IPS-15b (cell line): Measurements from ENCODE around the gene TNIK.

Source experiments
- H3K27me3 ChIP-seq: one replicate; pipeline ENCODE4 v1.6.1; 2013; ENCODE audit warnings: low read length; ENCODE audit not compliant: control insufficient read depth, insufficient read depth
- H3K36me3 ChIP-seq: one replicate; pipeline ENCODE4 v1.6.1; 2013; ENCODE audit warnings: low read length; ENCODE audit not compliant: control insufficient read depth, insufficient read depth
- H3K4me1 ChIP-seq: one replicate; pipeline ENCODE4 v1.6.1; 2013; ENCODE audit warnings: mild to moderate bottlenecking, low read length; ENCODE audit not compliant: control insufficient read depth, insufficient read depth
- H3K4me3 ChIP-seq: one replicate; pipeline ENCODE4 v1.5.1; 2013; ENCODE audit warnings: low read depth, low read length
- H3K9ac ChIP-seq: one replicate; pipeline ENCODE4 v1.6.1; 2013; ENCODE audit warnings: low read depth, mild to moderate bottlenecking, low read length
- H3K9me3 ChIP-seq: one replicate; pipeline ENCODE4 v1.6.1; 2013; ENCODE audit warnings: mild to moderate bottlenecking, low read length; ENCODE audit not compliant: control insufficient read depth, insufficient read depth

Gene TNIK

DNA sequence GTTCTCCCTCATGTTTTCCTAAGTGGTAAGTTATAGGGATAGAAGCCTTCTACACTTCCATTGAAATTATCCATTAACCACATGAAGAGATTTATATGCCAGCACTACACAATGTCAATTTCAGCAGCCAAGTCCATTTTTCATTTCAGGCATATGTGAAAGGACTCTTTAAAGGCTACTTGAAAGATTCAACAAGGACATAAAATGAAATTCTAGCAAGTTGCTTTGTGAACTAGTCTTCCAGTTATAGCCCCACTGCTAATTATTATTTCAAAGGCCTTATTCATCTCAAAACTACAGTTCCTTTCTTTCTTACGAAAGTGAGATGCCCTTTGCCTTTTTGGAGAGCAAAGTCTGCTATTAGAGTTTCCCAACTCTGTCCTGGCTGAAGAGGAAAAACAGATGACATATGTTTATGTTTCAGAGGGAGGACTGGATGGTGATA is 367.7 kb downstream of the TNIK start:
- Histone ChIP-seq H3K9ac (no peak overlapping the region), H3K27me3 (no peaks in the 10 kb centered on the region), H3K36me3 (no peaks in the 10 kb centered on the region), H3K9me3 (no peaks in the 10 kb centered on the region), H3K4me3 (no peak overlapping the region), H3K4me1 (no peaks in the 10 kb centered on the region)

DNA sequence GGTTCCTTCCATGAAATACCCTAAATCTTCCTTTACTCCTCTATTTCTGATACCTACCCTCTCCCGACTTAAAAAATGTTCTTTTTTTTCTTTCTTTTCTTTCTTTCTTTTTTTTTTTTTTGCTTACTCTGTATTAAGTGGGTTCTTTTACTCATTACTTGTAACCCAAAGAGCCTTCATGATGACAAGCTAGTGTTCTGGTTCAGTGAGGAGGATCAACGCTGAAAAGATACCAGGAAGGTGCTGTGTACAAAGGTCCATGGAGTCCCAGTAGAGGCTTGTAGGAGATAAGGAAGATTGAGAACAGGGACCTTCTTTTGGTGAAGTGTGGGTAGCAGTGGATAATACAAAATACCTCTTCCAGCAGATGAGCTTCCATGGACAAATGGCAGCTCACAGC is 369.9 kb downstream of the TNIK start:
- H3K9me3 ChIP-seq: no peaks in the 10 kb centered on the region
- H3K36me3 ChIP-seq: no peaks in the 10 kb centered on the region
- no peak overlapping the region for H3K9ac ChIP-seq
- no peaks in the 10 kb centered on the region for H3K27me3 ChIP-seq
- H3K4me1 ChIP-seq: no peaks in the 10 kb centered on the region
- no peak overlapping the region for H3K4me3 ChIP-seq

DNA sequence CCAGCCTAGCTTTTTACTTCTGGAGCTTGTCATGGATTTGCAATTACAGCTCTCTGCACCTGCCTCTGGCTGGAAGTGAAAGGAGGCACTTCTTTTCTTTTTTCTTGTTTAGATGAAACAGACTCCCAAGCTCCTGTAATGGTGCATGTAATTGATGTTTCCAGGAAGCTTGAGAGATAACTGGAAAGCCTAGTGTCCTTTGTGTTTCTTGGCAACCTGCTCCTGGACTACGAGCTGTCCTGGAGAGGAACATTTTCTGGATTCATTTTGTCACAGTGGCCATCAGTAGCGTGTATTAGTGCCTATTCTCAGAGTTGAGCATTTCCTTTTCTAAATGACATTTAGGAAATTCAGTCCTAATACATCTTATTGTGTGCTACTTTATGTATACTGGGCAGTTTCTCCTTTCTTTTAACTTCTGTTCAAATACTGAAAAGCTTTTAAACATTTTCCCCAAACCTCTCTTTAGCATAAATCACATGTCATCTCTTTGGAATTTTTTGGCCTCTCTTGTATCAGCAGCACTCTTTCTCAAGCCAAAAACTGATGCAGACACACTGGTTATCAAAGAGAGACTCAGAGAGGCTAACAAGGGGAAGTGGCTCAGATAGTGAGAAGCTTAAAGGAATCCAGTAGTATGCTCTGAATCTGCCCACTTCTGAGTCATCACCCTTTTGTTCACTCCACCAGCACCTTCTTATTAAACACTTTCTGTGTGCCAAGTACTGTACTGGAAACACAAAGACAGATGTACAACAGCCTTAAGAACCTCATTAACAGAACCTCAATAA is 371.0 kb downstream of the TNIK start:
- Histone ChIP-seq H3K4me1 (no peaks in the 10 kb centered on the region), H3K9ac (no peak overlapping the region), H3K27me3 (no peaks in the 10 kb centered on the region), H3K9me3 (no peaks in the 10 kb centered on the region), H3K4me3 (no peak overlapping the region), H3K36me3 (no peaks in the 10 kb centered on the region)

DNA sequence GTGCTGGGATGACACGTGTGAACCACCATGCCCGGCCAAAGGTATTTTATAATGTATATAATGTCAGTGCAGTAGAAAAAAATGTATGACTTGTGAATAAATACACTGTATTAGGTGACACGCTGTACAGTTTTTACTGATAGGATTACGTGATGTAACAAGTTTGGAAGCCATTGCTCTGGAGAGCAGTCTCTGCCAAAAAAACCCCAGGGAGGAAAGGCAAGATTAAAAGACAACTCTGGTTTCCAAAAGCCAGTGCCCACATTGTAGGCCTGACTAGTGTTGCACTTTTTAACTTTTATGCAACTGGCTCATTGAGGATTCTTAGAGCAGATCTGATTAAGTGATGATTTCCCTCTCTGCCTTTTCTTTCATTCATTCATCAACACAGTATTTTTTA is 371.7 kb downstream of the TNIK start:
- Histone ChIP-seq H3K4me1 (no peaks in the 10 kb centered on the region), H3K27me3 (no peaks in the 10 kb centered on the region), H3K9ac (no peak overlapping the region), H3K36me3 (no peaks in the 10 kb centered on the region), H3K9me3 (no peaks in the 10 kb centered on the region), H3K4me3 (no peak overlapping the region)

DNA sequence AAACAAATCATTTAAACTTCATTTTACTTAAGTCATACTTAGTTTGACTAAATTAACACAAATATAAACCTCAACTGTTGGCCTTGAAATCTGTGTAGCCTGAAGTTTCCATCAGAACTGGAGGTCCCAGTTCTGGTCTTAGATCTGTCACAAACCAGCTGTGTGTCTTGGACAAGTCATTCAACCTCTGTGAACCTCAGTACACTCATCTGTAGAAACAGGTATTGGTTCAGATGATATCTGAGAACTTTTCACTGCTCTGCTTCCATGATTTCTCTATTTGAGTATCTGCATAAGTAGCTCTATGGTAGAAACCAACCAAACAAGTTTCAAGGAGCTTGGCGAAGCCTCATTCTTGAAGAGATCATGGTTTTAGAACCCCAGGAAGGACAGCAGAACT is 373.3 kb downstream of the TNIK start:
- no peak overlapping the region for H3K9ac ChIP-seq
- no peaks in the 10 kb centered on the region for H3K27me3 ChIP-seq
- H3K36me3 ChIP-seq: no peaks in the 10 kb centered on the region
- H3K4me3 ChIP-seq: no peak overlapping the region
- H3K9me3 ChIP-seq: no peaks in the 10 kb centered on the region
- H3K4me1 ChIP-seq: no peaks in the 10 kb centered on the region

DNA sequence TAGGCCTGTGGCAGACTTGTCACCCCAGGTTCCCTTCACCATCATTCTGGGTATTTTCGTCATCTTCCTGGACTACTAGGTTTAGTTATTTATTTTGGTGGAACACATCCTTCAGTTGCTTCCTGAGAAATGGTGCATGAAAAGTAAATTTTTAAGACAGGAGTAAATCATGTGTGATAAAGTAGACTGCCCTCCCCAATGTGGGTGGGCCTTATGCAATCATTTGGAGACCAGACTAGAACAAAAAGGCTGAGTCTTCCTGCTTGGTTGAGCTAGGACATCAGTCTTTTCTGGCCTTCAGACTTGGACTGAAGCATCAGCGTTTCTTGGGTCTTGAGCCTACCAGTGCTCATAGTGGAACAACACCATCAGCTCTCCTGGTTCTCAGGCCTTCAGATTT is 382.9 kb downstream of the TNIK start:
- Histone ChIP-seq H3K4me1 (no peaks in the 10 kb centered on the region), H3K4me3 (no peak overlapping the region), H3K36me3 (no peaks in the 10 kb centered on the region), H3K9me3 (no peaks in the 10 kb centered on the region), H3K9ac (no peak overlapping the region), H3K27me3 (no peaks in the 10 kb centered on the region)

DNA sequence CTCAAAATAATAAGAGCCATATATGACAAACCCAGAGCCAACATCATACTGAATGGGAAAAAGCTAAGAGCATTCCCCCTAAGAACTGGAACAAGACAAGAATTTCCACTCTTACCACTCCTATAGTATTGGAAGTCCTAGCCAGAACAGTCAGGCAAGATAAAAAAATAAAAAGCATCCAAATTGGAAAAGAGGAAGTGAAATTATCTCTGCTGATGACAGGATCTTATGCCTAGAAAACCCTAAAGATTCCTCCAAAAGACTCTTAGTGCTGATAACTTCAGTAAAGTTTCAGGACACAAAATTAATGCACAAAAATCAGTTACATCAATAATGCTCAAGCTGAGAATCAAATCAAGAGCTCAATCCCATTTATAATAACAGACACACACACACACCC is 387.8 kb downstream of the TNIK start:
- Histone ChIP-seq H3K9ac (no peak overlapping the region), H3K9me3 (no peaks in the 10 kb centered on the region), H3K27me3 (no peaks in the 10 kb centered on the region), H3K4me1 (no peaks in the 10 kb centered on the region), H3K36me3 (no peaks in the 10 kb centered on the region), H3K4me3 (no peak overlapping the region)

DNA sequence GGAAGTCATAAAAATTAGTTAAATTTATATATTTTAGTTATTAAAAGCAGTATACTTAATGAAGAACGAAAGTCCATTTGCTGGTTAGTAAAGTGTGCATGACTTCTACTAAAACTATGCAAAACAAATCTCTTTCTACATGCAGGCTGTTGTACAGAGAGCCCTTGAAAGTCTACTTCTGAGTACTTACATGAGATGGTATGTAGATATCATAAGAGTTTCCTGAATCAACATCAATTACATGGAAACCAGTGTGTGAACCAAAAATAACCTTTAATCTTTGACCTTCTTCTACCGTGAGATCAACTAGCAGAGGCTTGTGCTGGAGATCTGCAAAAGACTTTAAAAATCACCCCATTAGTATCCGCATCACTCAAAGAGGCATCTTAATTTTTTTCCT is 391.5 kb downstream of the TNIK start:
- H3K27me3 ChIP-seq: no peaks in the 10 kb centered on the region
- no peaks in the 10 kb centered on the region for H3K36me3 ChIP-seq
- H3K4me1 ChIP-seq: no peaks in the 10 kb centered on the region
- no peaks in the 10 kb centered on the region for H3K9me3 ChIP-seq
- no peak overlapping the region for H3K9ac ChIP-seq
- H3K4me3 ChIP-seq: no peak overlapping the region

DNA sequence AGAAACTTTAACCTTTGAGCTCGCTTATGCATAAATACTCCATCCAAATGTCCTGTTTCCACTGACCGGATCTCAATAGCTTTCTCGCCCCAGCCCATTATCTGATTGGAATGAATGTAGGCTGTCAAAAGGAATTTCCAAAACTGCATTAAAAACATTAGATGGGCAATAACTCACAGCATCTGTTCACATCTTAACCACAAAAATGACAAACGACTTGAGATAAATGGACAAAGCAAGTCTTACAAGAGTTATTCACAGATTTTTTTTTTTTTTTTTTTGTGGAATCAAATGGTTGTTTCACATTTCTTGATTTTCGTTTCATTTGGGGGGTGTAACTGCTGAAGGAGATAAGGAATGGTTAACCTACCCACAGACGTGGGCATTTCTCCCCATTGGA is 394.0 kb downstream of the TNIK start:
- no peaks in the 10 kb centered on the region for H3K27me3 ChIP-seq
- no peaks in the 10 kb centered on the region for H3K9me3 ChIP-seq
- peaks cover 3% of the 10 kb centered on the region for H3K4me1 ChIP-seq
- H3K36me3 ChIP-seq: no peaks in the 10 kb centered on the region
- H3K9ac ChIP-seq: no peak overlapping the region
- H3K4me3 ChIP-seq: no peak overlapping the region

DNA sequence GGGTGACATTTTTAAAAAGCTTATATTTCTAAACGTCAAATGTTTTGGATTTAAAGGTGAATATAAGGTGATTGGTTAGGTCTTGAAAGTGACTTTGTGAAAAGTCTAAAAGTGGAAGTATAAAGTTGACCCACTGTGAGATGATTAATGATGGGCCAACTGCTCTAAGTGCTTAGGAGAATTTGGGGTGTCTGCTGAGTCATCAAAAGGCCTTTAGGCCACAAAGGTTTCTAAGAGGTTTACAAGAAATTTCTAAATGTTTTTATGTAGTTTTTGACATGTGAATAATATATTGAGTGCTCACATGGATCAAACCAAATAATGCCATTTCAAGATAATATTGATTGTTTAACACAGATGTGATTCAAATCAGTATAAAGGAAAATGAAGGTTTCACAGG is 394.5 kb downstream of the TNIK start:
- H3K9ac ChIP-seq: no peak overlapping the region
- no peaks in the 10 kb centered on the region for H3K27me3 ChIP-seq
- H3K4me1 ChIP-seq: peaks cover 3% of the 10 kb centered on the region
- H3K4me3 ChIP-seq: no peak overlapping the region
- no peaks in the 10 kb centered on the region for H3K36me3 ChIP-seq
- no peaks in the 10 kb centered on the region for H3K9me3 ChIP-seq

DNA sequence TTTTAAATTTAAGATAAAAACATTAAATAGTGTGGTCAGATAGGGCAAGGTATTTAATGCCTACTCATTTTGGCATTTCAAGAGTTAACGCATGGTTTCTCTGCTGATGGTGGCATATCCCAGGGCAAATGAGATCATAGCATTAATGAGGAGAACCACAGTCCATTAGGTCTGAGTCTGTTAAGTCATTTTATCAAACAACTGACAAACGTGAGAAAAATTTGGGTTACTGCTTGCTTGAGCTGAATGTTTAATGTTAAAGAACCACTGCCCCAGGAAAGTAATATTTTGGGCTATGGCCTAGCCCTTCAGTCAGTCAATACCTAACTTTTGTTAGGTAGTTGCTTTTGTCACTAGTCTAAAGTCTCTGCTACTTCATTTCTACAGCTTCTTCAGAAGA is 395.7 kb downstream of the TNIK start:
- Histone ChIP-seq H3K27me3 (no peaks in the 10 kb centered on the region), H3K9ac (no peak overlapping the region), H3K4me1 (peaks cover 3% of the 10 kb centered on the region), H3K36me3 (no peaks in the 10 kb centered on the region), H3K4me3 (no peak overlapping the region), H3K9me3 (no peaks in the 10 kb centered on the region)

DNA sequence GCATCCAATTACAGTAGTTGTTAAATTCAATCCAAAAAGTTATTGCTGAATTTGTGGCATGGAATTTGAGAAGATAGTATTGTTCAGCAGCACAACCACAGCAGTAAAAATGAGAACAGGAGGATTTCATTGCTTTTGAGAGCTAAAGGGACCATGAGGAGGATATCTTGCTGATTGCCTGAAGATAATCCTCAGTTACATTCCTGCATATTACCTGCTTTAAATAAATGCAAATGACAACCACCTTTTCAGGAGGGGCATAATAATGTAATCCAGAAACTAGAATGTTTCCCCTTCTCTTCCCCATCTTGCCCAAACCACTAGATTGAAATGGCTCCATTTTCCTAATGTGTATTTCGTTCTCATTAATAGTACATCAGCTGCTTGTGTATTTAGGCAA is 398.5 kb downstream of the TNIK start:
- H3K9me3 ChIP-seq: no peaks in the 10 kb centered on the region
- H3K4me3 ChIP-seq: no peak overlapping the region
- H3K4me1 ChIP-seq: peaks cover 3% of the 10 kb centered on the region
- no peaks in the 10 kb centered on the region for H3K36me3 ChIP-seq
- H3K9ac ChIP-seq: no peak overlapping the region
- no peaks in the 10 kb centered on the region for H3K27me3 ChIP-seq
